BLaER1 treated with 17β-estradiol and CSF1 and Interleukin-3, amounts not matched to agents 10 nM and 100 nM (cell line): ENCODE measurements around the gene ZACN.
A peak's percentile ranks its signal among the peaks of the same experiment; 100 is the strongest.

Experiments
- H3K27ac ChIP-seq, 11 experiments: shearing (Covaris generic); formaldehyde crosslinking; 2 replicates each; pipeline ENCODE4 v1.8.1; 2022
- H3K27me3 ChIP-seq, 11 experiments: shearing (Covaris generic); formaldehyde crosslinking; 2 replicates each; pipeline ENCODE4 v1.8.1; 2022
- H3K36me3 ChIP-seq, 11 experiments: shearing (Covaris generic); formaldehyde crosslinking; 2 replicates each; pipeline ENCODE4 v1.8.1; 2022
- H3K4me1 ChIP-seq, 10 experiments: shearing (Covaris generic); formaldehyde crosslinking; 2 replicates each; pipeline ENCODE4 v1.8.1; 2022
- H3K4me2 ChIP-seq, 11 experiments: shearing (Covaris generic); formaldehyde crosslinking; 2 replicates each; pipeline ENCODE4 v1.8.1; 2022
- H3K4me3 ChIP-seq, 10 experiments: shearing (Covaris generic); formaldehyde crosslinking; 2 replicates each; pipeline ENCODE4 v1.8.1; 2022
- H3K9ac ChIP-seq, 11 experiments: shearing (Covaris generic); formaldehyde crosslinking; 2 replicates each; pipeline ENCODE4 v1.8.1; 2022
- H3K9me3 ChIP-seq, 11 experiments: shearing (Covaris generic); formaldehyde crosslinking; replicated peaks in 1 of 11; 2 replicates each; pipeline ENCODE4 v1.8.1; 2022
- H4K20me1 ChIP-seq, 11 experiments: shearing (Covaris generic); formaldehyde crosslinking; 2 replicates each; pipeline ENCODE4 v1.8.1; 2022
- Cebpa-rat ChIP-seq, 11 experiments: shearing (Covaris generic); IDR thresholded peaks; 2 replicates each; pipeline ENCODE4 v1.8.1; 2022

Gene ZACN

GRCh38 chr17:76088868-76089576 lies 10.0 kb downstream of the ZACN start:
- Histone ChIP-seq H3K9me3 (no peaks in the 10 kb centered on the region), H3K36me3 (peaks cover 81 to 100% (median 97%) of the 10 kb centered on the region in 11 experiments), H4K20me1 (peaks cover 0 to 69% (median 23%) of the 10 kb centered on the region in 11 experiments; a peak in 14 of 22 replicates), H3K4me1 (peaks cover 0 to 30% (median 29%) of the 10 kb centered on the region in 10 experiments; a peak in 17 of 20 replicates), H3K9ac (no peak overlapping the region; a peak in 1 of 22 replicates), H3K27ac (no peak overlapping the region), H3K4me3 (no peak overlapping the region), H3K4me2 (no peak overlapping the region), H3K27me3 (no peaks in the 10 kb centered on the region)
- no peak for TF ChIP-seq Cebpa-rat (IDR thresholded peaks at IDR 0.05)

DNA sequence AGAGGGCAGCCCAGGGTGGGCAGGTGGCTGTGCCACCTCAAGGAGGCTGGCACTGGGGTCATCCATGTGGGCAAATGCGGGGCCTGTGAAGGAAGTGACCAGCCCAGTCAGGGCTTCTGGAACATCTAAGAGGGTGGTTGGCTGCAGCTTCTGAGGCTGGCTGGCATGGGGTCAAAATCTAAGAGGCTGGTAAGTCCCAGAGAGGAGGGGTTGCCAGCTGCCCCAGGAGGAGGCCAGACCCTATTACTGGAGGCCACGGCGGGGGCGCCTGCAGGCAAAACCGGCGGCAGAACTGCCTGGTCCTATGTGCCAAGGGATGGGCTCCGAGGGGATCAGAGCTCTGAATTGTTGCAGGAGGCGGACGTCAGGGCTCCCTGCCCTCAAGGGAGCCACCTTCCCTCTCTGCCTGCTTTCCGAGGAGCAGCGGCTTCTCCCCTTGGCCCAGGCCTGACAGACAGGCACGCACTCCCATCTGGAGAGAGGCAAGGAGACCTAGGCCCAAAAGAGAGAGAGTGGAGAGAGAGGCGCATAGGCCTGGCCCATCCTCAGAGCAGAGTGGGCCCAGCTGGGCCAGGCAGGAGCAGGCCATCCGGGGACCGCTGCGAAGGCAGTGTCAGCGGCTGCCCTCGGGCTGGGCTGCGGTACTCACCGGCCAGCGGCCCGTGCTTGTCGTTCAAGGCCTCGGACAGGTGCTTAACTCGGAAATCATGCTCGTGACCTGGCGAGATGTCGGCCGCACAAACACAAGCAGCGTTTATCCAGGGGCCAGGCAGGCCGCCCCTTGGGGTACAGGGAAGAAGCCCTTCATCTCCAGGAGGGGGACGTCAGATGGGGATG lies 10.9 kb downstream of the ZACN start:
- Histone ChIP-seq H3K4me1 (peaks cover 0 to 33% (median 30%) of the 10 kb centered on the region in 10 experiments; a peak in 17 of 20 replicates), H3K4me2 (no peak overlapping the region), H3K27ac (no peak overlapping the region), H3K27me3 (no peaks in the 10 kb centered on the region), H4K20me1 (peaks cover 0 to 69% (median 23%) of the 10 kb centered on the region in 11 experiments; a peak in 14 of 22 replicates), H3K9me3 (no peaks in the 10 kb centered on the region), H3K36me3 (peaks cover 81 to 100% (median 97%) of the 10 kb centered on the region in 11 experiments), H3K4me3 (no peak overlapping the region), H3K9ac (peak overlapping the region in 1 of 11 experiments; percentile 23; a peak in 2 of 22 replicates)
- TF ChIP-seq Cebpa-rat (IDR thresholded peaks at IDR 0.05) = no peak

GRCh38 chr17:76090517-76091129 lies 11.6 kb downstream of the ZACN start:
- Histone ChIP-seq H3K27ac (peak overlapping the region in 1 of 11 experiments; percentile 46; a peak in 2 of 22 replicates), H3K4me2 (no peak overlapping the region), H3K36me3 (peaks cover 81 to 100% (median 97%) of the 10 kb centered on the region in 11 experiments)

DNA sequence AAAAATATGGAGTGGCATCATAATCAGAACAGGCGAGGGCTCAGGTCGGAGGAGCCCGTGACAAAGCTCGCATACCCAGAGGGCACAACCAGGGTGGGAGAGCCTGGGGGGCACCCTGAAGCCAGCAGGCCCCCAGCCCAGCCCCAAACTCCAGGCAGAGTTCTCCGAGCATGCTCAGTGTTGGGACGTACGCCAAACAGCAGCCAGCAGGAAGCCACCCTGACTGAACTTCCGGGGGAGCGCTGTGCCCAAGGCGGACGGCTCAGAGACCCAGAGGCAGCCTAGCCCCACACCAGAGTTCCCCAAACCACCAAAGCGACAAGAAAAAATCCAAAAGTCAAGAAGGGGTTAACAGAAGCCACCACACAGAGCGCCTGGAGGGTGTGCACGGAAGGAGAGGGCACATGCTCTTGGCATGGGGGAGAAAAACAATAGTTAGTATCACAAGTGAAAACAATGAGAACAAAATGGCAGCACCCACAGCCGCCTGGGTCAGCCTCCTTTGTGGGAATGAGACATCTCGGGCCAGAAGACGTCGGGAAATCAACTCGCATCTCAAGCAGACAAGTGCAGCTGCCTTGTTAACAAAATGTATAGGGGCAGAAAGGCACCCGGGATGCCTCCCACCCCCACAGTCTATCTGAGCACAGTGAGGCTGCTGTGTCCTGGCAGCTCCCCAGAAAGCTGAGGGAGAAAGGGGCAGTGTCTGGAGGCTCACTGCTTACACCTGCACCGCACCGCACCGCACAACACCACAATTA lies 12.7 kb downstream of the ZACN start:
- Histone ChIP-seq H3K4me2 (peak overlapping the region in 9 of 11 experiments; percentile 9 to 77 (median 58); a peak in 13 of 22 replicates), H3K36me3 (peaks cover 85 to 100% (median 98%) of the 10 kb centered on the region in 11 experiments), H3K9me3 (no peaks in the 10 kb centered on the region), H3K27me3 (no peaks in the 10 kb centered on the region), H3K9ac (peak overlapping the region in 3 of 11 experiments; percentile 1 to 42 (median 30); a peak in 6 of 22 replicates), H4K20me1 (peaks cover 0 to 68% (median 21%) of the 10 kb centered on the region in 11 experiments; a peak in 14 of 22 replicates), H3K4me1 (peaks cover 0 to 33% (median 30%) of the 10 kb centered on the region in 10 experiments; a peak in 17 of 20 replicates), H3K27ac (peak overlapping the region in 8 of 11 experiments; percentile 15 to 60 (median 49); a peak in 14 of 22 replicates), H3K4me3 (no peak overlapping the region)
- TF ChIP-seq Cebpa-rat (IDR thresholded peaks at IDR 0.05) = no peak

More at GRCh38 chr17:76090517-76091129, 11.6 kb downstream of the ZACN start:
- H4K20me1 ChIP-seq = peaks cover 0 to 68% (median 23%) of the 10 kb centered on the region in 11 experiments; a peak in 14 of 22 replicates
- TF ChIP-seq Cebpa-rat (IDR thresholded peaks at IDR 0.05) = no peak
- no peak overlapping the region for H3K4me3 ChIP-seq
- peak overlapping the region in 1 of 11 experiments; percentile 17; a peak in 3 of 22 replicates for H3K9ac ChIP-seq
- no peaks in the 10 kb centered on the region for H3K27me3 ChIP-seq
- H3K9me3 ChIP-seq = no peaks in the 10 kb centered on the region
- peaks cover 0 to 33% (median 30%) of the 10 kb centered on the region in 10 experiments; a peak in 17 of 20 replicates for H3K4me1 ChIP-seq

- peaks cover 0 to 33% (median 30%) of the 10 kb centered on the region in 10 experiments; a peak in 17 of 20 replicates for H3K4me1 ChIP-seq
- TF ChIP-seq Cebpa-rat (IDR thresholded peaks at IDR 0.05) = no peak
- no peaks in the 10 kb centered on the region for H3K27me3 ChIP-seq
- peaks cover 0 to 59% (median 21%) of the 10 kb centered on the region in 11 experiments; a peak in 14 of 22 replicates for H4K20me1 ChIP-seq
- no peak overlapping the region for H3K4me3 ChIP-seq
- H3K4me2 ChIP-seq = peak overlapping the region in 10 of 11 experiments; percentile 9 to 77 (median 58); a peak in 18 of 22 replicates
- peak overlapping the region in 2 of 11 experiments; percentile 10 to 23; a peak in 4 of 22 replicates for H3K27ac ChIP-seq
- H3K36me3 ChIP-seq = peaks cover 85 to 100% (median 98%) of the 10 kb centered on the region in 11 experiments
- H3K9me3 ChIP-seq = no peaks in the 10 kb centered on the region
- H3K9ac ChIP-seq = peak overlapping the region in 8 of 11 experiments; percentile 1 to 48 (median 14); a peak in 3 of 22 replicates
Measured at GRCh38 chr17:76092526-76093413, 13.8 kb downstream of the ZACN start.

DNA sequence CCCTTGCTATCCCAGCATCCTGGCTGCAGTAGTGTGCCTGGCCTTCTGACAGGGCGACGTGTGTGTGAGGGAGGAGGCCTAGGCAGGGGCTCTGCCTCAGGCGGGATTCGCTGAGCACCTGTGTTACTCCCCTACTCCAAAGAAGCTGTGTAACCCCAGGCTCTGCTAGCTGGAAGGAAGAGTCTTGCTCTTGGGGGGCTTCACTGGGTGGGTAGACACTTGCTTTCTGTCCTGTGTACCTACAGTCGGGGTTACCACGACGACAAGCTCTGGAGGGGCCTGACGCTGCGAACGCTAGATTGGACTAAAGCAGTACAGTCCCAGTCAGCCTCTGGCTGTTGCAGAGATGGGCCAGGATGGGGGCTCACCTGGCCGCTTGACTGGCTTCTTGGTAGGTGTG lies 15.1 kb downstream of the ZACN start:
- no peak for TF ChIP-seq Cebpa-rat (IDR thresholded peaks at IDR 0.05)
- peaks cover 0 to 51% (median 21%) of the 10 kb centered on the region in 11 experiments; a peak in 14 of 22 replicates for H4K20me1 ChIP-seq
- H3K4me2 ChIP-seq = peak overlapping the region in 5 of 11 experiments; percentile 32 to 77 (median 59); a peak in 5 of 22 replicates
- no peaks in the 10 kb centered on the region for H3K27me3 ChIP-seq
- peaks cover 0 to 33% (median 30%) of the 10 kb centered on the region in 10 experiments; a peak in 17 of 20 replicates for H3K4me1 ChIP-seq
- H3K9ac ChIP-seq = 0 out of 22 replicates have a peak overlapping the region, but pooled peaks of 1 of the 11 experiments have one; percentile 48
- H3K27ac ChIP-seq = no peak overlapping the region
- no peaks in the 10 kb centered on the region for H3K9me3 ChIP-seq
- peaks cover 84 to 100% (median 97%) of the 10 kb centered on the region in 11 experiments for H3K36me3 ChIP-seq
- H3K4me3 ChIP-seq = no peak overlapping the region

DNA sequence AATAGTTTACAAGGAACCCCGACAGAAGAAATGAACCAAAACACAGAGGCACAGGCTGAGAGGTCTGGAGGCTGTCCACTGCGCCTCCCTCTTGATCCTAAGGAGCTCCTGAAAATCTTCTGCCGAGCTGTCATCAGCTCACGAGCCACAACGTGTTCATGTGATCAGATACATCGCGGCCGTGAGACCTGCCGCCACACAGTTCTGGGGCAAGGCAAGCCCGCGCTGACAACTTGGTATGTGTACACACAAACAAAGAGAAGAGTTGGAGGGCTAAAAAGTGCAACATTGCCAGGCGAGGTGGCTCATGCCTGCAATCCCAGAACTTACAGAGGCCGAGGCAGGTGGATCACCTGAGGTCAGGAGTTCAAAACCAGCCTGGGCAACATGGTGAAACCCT lies 17.0 kb downstream of the ZACN start:
- peaks cover 0 to 33% (median 30%) of the 10 kb centered on the region in 10 experiments; a peak in 18 of 20 replicates for H3K4me1 ChIP-seq
- no peak for TF ChIP-seq Cebpa-rat (IDR thresholded peaks at IDR 0.05)
- H3K36me3 ChIP-seq = peaks cover 84 to 100% (median 97%) of the 10 kb centered on the region in 11 experiments
- H4K20me1 ChIP-seq = peaks cover 0 to 40% (median 19%) of the 10 kb centered on the region in 11 experiments; a peak in 14 of 22 replicates
- H3K27me3 ChIP-seq = no peaks in the 10 kb centered on the region
- no peak overlapping the region for H3K4me2 ChIP-seq
- H3K9ac ChIP-seq = no peak overlapping the region
- H3K4me3 ChIP-seq = no peak overlapping the region
- H3K9me3 ChIP-seq = no peaks in the 10 kb centered on the region
- H3K27ac ChIP-seq = no peak overlapping the region
